SIG-M5 treated with dmso at 0.1 percent for 504 hours (cell line): ENCODE data around the gene GPC3.
"Not testable (repeated sequence)": the region's sequence is repeated elsewhere in the genome, so short reads cannot be mapped to it uniquely, and the experiment has no call there.

Source experiments
- DNase-seq: peaks from one replicate; lab custom pipeline; 2025; ENCODE audit not compliant: unreplicated experiment; lab: John Stamatoyannopoulos, UW

Gene GPC3

DNA sequence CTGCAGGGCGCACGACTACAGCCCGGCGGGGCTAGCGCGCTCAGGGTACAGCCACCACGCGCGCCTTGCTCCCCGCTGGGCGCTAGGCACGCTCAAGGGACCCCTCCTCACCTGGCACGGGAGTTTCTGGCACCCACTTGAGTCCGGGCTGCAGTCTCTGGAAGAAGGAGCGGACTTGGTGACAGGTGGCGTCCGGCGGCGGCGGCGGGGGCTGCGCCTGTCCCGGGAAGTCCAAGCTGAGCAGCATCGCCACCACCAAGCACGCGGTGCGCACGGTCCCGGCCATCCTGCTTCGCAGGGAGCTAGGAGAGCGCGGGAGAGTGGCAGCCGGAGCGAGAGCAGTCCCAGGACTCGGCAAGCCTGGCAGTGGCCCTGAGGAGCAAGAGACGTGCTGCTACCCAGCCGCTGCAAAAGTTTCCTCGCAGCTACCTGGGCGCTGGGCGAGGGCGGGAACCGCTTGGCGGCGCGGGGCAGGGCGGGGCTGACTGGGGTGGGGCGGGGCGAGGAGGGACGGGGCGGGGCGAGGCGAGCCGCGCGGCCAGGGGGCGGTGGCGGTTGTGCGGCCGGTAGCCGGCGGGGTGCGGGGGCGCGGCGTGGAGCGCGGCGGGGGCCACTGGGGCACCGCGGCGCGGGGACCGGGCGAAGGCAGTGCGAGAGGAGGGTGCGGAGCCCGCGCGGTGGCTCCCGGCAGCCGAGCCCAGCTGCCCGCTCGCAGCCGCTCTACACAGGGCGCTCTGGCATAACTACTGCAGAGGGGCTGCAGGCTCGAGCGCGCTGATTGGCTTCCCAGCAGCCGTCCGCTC is at the start of gene GPC3:
GPC3 (minus strand) TSS at position 431 of the 803 bp plus-strand sequence.
- no peak for DNase-seq

- no peak for DNase-seq
These were observed 47.0 kb upstream of the GPC3 start for GRCh38 chrX:134032441-134032840.

GRCh38 chrX:134026565-134027311 is 41.3 kb upstream of the GPC3 start:
- DNase-seq = peak; percentile 50

DNA sequence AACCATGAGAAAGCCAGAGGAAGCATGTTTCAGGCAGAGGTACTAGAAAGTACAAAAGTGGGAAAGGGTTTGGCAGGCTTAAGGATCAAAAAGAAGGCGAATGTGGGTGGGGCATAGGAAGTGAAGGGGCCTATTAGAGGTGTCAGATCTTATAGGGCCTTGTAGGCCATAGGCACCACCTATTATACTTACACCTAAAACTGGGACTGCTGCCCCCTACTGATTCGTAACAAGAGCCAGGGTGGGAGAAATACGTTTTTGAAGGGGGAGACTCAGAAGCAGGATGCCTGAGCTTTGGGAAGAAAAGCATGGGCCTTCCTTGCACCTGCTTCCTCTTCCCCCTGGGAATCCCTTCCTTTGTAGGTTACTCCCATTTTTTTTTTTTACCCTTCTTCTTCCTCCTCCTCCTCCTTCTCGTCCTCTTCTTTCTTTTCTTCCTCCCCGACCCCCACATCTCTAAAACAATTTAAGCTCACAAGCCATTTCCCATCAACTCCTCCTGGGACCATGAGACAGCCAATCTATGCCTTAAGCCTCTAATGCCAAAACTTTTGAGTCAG is 40.7 kb upstream of the GPC3 start:
- DNase-seq = no peak

GRCh38 chrX:134024686-134025377 is 39.4 kb upstream of the GPC3 start:
- no peak for DNase-seq

- DNase-seq = peak; percentile 30
These were observed 38.5 kb upstream of the GPC3 start for GRCh38 chrX:134023851-134024281.

GRCh38 chrX:134020910-134021309 is 35.5 kb upstream of the GPC3 start:
- DNase-seq = no peak

- DNase-seq = no peak
These were observed 34.3 kb upstream of the GPC3 start for GRCh38 chrX:134019567-134020206.

- DNase-seq = not testable (repeated sequence)
These were observed 30.9 kb upstream of the GPC3 start for GRCh38 chrX:134016309-134016708.

GRCh38 chrX:134015510-134015909 is 30.1 kb upstream of the GPC3 start:
- not testable (repeated sequence) for DNase-seq

DNA sequence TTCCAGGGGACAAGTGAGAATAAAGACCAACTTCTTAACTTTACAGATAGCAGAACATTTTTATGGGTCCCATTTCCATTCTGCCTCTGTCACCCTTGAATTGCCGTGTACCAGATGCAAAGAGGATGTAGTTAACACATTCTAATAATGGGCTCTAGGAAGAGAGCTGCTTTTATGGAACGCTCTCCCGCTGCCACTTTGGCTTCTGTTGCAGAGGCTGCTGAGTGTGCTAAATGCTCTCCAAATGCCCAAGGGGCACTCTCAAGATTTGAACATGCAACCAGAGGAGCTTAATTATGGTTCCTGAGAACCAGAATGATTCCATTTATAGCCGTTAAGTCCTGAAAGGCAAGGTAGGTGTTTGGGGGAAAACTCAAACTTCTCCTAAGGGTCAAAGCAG is 28.1 kb upstream of the GPC3 start:
- DNase-seq = no peak

DNA sequence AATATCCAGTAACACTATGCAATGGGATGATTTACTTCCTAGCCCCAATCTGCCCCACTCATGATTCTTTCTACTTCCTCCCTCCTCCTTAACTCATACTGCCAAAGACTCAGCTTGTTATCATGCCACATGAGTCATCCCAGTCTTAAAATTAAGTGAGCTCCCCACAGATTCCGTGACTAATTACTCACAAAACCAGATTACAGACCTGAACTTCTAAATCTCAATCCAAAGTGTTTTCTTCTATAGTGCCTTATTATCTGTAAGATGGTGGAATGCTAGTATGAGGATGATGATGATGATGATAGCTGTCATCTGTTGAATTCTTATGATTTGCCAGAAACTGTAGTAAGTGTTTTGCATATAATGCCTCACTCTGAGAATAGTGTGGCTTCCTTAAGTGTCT is 27.7 kb upstream of the GPC3 start:
- DNase-seq = no peak

- no peak for DNase-seq
These were observed 25.3 kb upstream of the GPC3 start for GRCh38 chrX:134010690-134011089.

DNA sequence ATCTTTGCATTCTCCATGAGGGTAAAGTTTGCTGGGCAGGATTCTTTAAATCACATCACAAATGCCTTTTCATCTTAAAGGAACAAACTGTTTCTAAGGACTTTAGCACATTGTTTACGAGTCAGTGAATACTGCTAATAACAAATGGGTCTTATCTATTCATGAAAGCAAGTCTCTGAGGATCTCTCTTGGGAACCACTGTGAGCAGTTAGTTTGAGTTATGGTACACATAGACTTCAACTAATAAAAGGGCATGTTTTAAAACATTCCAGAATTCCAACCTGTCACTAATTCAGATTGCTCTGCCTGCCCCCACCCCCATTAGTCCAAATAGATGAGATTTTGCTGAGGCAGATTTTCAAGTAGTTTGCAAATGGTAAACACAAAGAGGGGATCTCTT is 22.3 kb upstream of the GPC3 start:
- DNase-seq = no peak

- no peak for DNase-seq
These were observed 21.2 kb upstream of the GPC3 start for GRCh38 chrX:134006484-134007161.

- no peak for DNase-seq
These were observed 18.7 kb upstream of the GPC3 start for GRCh38 chrX:134004084-134004483.

- DNase-seq = no peak
These were observed 17.7 kb upstream of the GPC3 start for GRCh38 chrX:134002921-134003615.

DNA sequence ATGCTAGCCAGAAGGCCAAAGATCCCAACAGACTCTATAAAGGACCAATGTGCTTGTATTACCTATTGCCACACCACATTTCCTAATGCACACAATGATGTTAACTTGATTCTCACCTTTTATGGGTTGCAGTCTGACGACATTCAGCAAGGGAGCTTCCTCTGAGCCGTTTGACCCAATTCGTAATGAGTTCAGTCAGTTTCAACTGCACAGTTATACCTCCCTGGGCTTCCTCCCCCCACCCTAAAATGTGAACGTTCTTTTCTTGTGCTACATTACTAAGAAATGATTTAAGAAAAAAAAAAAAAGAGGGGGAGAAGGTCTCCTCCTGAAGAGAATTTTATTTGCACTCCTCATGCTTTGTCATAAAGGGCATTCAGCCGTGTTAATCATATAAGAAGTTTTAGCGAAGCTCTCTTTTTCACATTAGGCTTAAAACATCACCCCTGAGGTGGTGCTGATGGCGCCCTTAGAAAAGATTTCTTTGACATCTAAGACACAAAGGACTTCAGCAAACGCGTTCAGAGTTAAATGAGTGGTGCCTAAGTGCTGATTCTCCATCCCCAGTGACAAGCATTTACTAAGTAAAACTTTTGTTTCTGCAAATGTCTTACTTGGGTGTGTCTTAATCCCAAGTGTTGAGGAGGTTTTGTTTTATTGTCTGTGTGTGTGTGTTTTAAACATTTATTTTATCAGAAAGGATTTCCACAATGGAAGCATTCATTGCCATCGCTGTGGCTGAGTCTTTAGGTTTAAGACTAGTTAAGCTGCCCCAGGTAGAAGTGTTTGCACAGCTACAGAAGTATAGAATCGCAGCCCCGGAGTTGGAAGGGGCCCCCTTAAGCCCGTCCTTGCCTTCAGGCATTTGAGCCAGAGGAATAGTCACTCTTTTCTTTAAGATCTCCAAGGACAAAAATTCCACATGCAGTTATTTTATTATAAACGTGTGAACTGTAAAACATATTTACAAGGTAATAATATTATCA is 15.2 kb upstream of the GPC3 start:
- DNase-seq = no peak
